HG03097 (cell line): Measurements from ENCODE around the gene GM2A.
A peak's percentile ranks its signal among the peaks of the same experiment; 100 is the strongest.
"Not testable (repeated sequence)": the region's sequence is repeated elsewhere in the genome, so short reads cannot be mapped to it uniquely, and the experiment has no call there.

Source experiments
- ATAC-seq: cut with Tn5 transposase; IDR thresholded peaks from one replicate; pipeline ENCODE4 v1.9.1; 2021; ENCODE audit not compliant: unreplicated experiment, low FRiP score

Gene GM2A

GRCh38 chr5:151227918-151228447, 25.0 kb upstream of the GM2A start:
- no peak for ATAC-seq

- no peak for ATAC-seq
Measured at GRCh38 chr5:151228986-151229385, 24.0 kb upstream of the GM2A start.

GRCh38 chr5:151230048-151230680, 22.8 kb upstream of the GM2A start:
- no peak for ATAC-seq

GRCh38 chr5:151231359-151231758, 21.6 kb upstream of the GM2A start:
- ATAC-seq: no peak

GRCh38 chr5:151233616-151234085, 19.3 kb upstream of the GM2A start:
- ATAC-seq: peak; percentile 43

GRCh38 chr5:151234476-151235238, 18.3 kb upstream of the GM2A start:
- ATAC-seq: peak; percentile 41

- not testable (repeated sequence) for ATAC-seq
Measured at GRCh38 chr5:151235239-151235571, 17.8 kb upstream of the GM2A start.

GRCh38 chr5:151236888-151237287, 16.1 kb upstream of the GM2A start:
- no peak for ATAC-seq

- no peak for ATAC-seq
Measured at GRCh38 chr5:151237685-151238084, 15.3 kb upstream of the GM2A start.

- ATAC-seq: peak; percentile 40
Measured at GRCh38 chr5:151238303-151238741, 14.7 kb upstream of the GM2A start.

- ATAC-seq: peak; percentile 40
Measured at GRCh38 chr5:151239237-151239861, 13.6 kb upstream of the GM2A start.

- not testable (repeated sequence) for ATAC-seq
Measured at GRCh38 chr5:151240268-151240835, 12.6 kb upstream of the GM2A start.

- no peak for ATAC-seq
Measured at GRCh38 chr5:151240924-151241635, 11.9 kb upstream of the GM2A start.

- no peak for ATAC-seq
Measured at GRCh38 chr5:151243127-151243526, 9.9 kb upstream of the GM2A start.

GRCh38 chr5:151243564-151243963, 9.4 kb upstream of the GM2A start:
- no peak for ATAC-seq

- no peak for ATAC-seq
Measured at GRCh38 chr5:151244206-151244605, 8.8 kb upstream of the GM2A start.

GRCh38 chr5:151245680-151246219, 7.2 kb upstream of the GM2A start:
- no peak for ATAC-seq

GRCh38 chr5:151248651-151249050, 4.3 kb upstream of the GM2A start:
- ATAC-seq: no peak

GRCh38 chr5:151249281-151249680, 3.7 kb upstream of the GM2A start:
- no peak for ATAC-seq

- no peak for ATAC-seq
Measured at GRCh38 chr5:151250346-151251000, 2.5 kb upstream of the GM2A start.
